ENCODE measurements around the gene PDZK1IP1.
"Not testable (repeated sequence)": the region's sequence is repeated elsewhere in the genome, so short reads cannot be mapped to it uniquely, and the experiment has no call there.

PDZK1IP1 gene

DNA sequence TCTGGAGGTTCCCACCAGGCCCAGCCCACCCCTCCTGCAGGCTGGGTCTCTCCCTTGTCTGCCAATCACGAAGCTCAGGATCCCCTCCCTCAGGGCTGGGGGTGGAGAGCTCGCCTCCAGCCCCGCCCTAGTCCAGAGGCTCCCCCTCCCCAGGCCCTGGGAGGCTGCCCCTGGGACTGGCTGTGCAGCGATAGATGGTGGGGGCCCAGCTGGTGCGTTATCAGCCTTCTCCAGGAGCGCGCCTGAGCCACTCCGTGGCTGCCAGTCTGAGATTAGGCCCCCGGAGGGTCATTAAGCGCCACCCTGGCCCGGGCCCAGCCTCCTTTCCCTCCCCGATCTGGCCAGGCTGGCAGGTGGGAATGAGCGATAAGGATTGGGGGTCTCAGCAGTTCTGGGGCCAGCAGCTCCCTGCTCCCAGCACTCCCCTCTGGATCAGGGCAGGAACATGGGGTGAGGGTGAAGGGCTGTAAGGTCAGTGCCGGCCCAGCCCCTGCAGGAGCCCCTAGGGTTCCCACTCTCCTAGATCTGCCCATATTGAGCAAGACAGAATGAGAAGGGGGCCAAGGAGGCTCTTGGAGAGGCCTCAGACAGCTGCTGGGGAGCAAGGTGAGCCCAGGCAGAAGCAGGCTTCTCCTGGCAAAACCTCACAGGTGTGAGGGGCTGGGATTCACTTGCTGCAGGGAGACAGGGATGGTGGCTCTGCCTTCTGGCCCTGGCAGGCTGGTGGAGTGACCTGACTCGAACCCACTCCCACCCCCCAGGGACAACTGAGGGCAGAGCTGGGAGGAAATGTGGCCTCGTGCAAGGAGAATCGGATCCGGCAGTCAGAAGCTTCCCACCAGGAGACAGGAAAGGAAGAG, 8.5 kb downstream of the PDZK1IP1 start:
- no peak for DNase-seq (ENCODE audit: low spot score)

DNA sequence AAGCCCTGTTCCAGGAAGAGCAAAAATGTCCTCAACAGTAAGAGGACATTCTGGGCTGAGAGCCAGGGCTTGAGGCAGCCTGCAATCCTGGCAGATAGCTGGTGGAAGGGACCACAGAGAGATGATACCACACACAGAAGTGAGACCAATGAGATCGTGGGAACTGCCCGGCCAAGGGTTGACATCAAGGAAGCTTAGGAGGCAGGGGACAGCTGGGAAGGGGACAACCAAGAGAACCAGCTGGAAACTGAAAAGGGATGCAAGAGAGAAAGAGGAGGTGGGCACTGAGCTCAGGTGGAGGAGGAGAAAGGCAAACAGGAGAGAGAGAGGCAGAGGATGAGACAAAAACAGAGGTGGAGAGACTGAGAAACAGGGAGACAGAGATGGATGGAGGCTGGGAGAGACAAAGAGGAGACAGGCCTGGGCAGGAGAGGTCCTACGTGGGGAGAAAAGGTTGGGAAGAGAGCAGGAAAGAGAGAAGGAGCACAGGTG, 9.2 kb downstream of the PDZK1IP1 start:
- no peak for DNase-seq (ENCODE audit: low spot score)

DNA sequence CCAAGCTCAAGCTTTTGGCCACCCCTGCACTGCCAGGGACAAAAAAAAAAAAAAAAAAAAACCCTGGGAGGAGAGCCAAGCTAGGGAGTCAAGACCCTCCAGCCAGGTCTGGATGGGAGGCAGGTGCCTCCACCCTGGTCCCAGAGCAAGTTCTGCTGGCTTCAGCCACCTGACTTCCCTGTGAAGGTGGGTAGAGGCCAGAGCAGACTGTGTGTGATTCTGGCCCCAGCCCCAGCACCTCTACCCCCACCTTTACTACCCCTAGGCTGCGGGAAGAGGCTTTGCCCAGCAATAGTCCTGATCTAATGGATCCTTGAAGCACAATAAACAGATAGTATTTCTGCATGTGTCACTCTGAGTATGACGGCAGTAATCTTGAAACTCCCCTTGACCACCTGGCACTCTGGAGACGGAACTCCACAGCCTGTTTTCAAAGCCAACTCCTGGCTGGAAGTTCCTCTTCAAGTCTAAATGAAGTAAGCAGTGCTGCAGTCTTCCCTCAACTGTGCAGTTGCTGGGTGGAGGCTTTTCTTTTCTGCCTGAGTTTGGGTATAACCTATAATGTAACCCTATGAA, 9.8 kb downstream of the PDZK1IP1 start:
- DNase-seq (ENCODE audit: low spot score), result no peak

DNA sequence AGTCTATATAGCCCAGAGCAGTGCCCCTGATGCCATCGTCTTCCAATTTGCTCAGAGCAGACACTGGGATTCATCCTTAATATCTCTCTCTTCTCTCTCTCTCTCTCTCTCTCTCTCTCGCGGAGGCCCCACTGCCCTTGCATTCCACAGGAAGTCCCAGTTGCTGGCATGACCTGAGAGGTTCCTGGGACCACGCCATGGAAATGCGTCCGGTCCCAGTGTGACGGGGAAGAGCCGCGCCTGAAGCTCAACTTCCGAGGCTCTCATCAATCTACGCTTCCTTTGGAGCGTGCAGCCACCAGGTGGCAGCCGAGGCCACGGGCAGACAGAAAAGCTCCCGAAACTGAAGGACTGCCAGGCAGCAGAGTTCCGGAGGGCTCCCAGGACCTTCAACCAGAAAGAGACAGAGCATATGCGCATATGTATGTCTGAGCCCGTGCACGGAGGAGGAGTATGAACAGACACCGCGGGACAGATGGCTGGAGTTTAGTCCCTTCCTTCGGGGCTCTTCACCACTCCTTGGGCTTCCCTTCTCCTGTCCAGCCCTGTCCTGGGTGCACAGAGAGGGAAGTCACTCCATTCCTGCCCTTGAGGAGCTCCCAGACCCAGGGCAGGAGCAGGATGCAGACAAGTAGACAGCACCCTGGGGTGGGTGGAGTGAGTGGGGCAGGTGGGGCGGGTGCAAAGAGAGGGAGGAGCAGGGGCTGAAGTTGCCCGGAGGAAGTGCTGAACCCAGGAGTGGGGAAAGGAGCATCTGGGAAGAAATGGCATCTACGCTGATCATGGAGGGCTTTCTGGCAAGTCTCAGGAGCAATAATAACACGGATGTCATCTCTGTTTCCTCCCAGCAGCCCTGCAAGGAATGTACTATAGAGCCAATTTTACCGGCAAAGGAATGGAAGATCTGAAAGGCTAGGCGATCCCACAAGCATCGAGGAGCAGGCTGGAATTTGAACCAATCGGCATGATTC, 10.5 kb downstream of the PDZK1IP1 start:
- DNase-seq (ENCODE audit: low spot score), result peak; percentile 53

DNA sequence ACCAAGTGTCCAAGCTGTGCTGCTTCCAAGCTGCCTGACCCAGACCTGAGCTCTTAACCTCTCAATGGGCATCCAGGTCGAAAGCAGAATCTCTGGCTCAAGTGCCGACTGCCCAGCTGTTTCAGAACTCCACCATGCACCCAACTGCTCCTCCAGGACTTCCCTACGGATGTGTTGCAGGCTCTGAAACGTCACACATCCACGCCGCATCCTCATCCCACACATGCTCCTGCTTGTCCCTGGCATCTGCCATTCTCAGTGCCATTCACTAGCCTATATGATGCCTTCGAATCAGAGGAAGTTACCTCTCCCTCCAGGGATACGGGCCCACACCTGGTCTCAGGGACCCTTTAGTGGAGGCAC, 11.2 kb downstream of the PDZK1IP1 start:
- DNase-seq (ENCODE audit: low spot score), result no peak

DNA sequence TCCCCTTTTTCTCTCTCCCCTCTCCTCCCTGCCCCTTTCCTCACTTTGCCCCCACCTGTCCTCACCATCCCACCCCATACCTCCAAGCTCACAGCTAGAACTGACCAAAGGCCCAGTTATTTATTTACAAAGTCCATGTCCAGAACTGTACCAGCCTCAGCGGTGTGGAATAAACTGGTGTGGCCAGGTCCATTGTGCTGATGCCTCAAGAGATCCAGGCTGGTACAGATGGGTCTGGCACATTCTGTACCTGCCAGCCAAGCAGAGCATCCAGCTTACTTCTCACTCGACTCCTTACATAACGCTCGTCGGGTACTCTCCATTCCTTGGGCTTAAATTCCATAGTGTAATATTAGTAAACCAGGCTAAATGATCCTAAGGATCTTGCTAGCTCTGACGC, 11.8 kb downstream of the PDZK1IP1 start:
- DNase-seq (ENCODE audit: low spot score), result no peak

DNA sequence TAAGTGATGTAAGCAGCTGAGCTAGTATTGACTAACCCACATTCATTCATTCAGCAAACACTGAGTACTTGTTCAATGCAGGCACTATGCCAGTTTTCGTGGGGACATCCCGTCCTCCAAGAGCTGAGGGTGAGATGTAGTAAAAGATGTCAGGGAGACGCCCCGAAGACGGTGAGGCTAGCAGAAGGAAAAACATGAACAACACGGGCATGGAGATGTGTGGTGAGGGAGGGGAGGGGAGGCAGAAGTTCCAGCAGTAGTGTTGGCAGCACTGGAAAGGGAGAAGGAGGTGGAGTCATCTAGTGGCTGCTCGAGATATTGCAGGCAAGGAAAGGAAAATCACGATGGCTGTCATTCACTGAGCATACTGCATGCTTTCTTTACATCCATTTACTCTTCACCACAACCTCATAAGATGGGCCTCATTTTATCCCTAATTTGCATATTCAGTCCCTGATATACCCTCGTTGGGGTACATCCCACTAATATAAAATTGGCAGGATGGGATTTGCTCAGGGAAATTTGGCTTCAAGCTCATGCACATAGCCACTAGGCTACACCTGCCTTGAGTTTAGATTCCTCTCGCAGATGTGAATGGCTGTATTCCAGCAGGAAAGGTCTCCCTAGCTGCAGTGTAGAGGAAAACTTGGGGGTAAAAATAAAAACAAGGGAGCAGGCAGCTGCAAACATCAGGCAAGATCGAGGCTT, 14.5 kb downstream of the PDZK1IP1 start:
- peak; percentile 34 for DNase-seq (ENCODE audit: low spot score)

DNA sequence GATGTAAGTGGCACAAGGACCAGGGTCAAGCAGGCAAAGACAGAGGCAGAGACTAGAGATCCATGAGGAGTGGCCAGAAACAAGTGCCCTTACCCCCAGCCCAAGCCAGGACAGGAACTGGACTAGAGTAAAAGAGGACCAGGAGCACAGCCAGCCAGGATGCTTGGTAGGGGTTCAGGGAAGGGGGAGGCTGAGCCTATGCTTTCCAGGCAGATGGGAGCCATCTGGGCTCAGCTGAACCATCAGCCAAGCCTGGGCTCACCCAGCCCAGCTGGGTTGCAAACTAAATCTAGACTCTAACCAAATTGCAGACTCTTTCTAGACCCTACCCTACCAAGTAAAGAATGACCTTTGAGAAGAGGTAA, 15.2 kb downstream of the PDZK1IP1 start:
- no peak for DNase-seq (ENCODE audit: low spot score)

DNA sequence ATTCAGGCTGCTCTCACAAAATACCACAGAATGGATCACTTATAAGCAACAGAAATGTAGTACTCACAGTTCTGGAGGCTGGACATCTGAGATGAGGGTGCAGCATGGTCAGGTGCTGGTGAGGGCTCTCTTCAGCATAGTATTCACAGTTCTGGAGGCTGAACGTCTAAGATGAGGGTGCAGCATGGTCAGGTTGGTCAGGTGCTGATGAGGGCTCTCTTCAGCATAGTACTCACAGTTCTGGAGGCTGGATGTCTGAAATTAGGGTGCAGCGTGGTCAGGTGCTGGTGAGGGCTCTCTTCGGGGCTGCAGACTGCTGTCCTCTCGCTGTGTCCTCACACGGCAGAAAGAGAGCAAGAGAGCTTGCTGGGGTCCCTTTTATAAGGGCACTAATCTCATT, 17.1 kb downstream of the PDZK1IP1 start:
- no peak for DNase-seq (ENCODE audit: low spot score)

DNA sequence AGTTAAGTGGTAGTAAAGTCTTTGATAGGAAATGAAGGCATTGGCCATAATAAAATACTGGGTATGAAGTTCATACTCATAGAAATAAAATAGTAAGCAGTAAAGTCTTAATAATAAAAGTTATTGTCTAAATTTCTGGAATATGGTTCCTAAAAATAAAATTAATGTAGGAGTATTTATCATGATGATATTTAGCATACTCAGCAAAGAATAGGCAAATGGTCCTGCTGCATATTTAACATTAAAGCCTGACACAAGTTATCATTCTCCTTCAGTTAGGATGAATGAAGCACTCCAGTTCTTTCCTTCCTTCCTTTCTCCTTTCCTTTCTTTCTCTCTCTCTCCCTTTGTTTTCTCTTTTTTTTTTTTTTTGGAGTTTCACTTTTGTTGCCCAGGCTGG, 25.3 kb downstream of the PDZK1IP1 start:
- DNase-seq (ENCODE audit: low spot score), result no peak

DNA sequence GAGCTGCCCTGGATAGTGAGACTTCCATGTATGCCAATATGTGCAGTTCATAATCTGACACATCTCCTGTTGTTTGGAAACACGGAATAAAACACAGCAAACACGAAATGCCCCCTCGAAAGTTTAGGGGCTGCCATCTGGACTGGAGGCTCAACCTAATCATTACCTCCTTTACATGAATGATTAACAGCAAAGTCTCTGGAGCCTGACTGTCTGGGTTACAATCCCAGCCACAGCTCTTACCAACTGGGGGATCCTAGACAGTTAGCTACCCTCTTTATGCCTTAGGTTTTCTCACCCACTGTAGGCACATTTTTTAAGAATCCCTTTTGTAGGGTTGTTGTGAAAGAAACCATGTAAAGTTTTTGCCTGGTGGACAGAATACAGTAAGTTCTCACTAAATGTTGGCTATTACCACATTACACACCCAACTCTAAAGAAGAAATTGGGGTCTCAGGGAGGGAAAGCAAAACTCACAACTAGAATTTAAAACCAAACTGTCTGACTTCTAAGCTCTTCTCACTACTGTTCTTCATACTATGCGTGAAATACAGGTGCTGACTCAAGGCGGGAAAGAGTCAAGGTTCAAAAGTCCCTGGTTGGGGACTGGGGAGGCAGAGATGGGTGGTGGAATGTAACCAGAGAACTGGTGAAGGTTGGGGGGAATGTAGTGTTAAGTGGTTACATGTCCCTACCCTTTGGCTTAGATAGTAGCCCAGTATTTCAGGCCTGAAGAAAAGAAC, 28.4 kb downstream of the PDZK1IP1 start:
- no peak for DNase-seq (ENCODE audit: low spot score)

DNA sequence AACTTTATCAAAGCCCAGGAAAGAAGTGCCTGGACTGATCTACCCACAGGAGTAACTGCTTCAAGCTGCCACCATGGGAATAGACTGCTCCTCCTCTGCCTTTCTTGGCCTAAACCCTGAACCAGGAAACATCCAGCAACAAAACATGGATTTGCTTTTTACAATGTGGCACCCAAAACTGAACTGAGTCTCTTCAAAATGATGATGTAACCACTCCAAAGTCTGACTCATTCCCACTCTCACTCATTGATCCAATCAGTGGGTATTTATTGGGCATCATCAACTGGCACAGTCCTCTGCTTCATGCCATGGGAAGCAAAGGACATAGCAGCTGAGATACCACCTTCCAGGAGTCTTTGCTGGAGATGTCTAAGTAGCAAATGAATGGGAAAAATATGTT, 29.1 kb downstream of the PDZK1IP1 start:
- DNase-seq (ENCODE audit: low spot score), result no peak

DNA sequence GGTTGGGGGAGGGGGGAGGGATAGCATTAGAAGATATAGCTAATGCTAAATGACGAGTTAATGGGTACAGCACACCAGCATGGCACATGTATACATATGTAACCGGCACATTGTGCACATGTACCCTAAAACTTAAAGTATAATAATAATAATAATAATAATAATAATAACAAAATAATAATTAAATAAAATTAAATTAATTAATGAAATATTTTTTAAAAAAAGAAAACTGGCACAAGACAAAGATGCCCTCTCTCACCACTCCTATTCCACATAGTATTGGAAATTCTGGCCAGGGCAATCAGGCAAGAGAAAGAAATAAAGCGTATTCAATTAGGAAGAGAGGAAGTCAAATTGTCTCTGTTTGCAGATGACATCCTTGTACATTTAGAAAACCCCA, 31.9 kb downstream of the PDZK1IP1 start:
- DNase-seq (ENCODE audit: low spot score), result not testable (repeated sequence)

DNA sequence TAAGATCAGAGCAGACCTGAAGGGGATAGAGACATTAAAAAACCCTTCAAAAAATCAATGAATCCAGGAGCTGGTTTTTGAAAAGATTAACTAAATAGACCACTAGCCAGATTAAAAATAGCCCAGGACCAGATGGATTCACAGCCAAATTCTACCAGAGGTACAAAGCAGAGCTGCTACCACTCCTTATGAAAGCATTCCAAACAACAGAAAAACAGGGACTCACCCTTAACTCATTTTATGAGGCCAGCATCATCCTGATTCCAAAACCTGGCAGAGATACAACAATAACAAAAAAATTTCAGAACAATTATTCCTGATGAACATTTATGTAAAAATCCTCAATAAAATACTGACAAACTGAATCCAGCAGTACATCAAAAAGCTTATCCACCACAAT, 33.4 kb downstream of the PDZK1IP1 start:
- not testable (repeated sequence) for DNase-seq (ENCODE audit: low spot score)

DNA sequence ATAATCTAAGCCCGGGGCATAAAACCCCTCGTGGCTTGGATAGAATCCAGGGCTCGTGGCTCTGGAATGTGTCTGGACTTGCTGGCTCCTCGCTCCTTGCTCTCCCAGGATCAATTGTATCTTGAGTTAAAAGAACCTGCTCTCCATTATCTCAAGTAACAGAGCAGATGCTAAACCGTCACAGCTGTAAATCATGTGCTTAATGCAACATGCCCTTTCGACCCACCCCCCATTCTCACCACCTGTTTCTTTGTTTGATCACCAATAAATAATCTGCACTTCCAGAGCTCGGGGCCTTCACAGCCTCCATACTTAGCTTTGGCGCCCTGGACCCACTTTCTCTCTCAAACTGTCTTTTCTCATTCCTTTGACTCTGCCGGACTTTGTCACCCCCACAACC, 40.7 kb downstream of the PDZK1IP1 start:
- DNase-seq (ENCODE audit: low spot score), result not testable (repeated sequence)

DNA sequence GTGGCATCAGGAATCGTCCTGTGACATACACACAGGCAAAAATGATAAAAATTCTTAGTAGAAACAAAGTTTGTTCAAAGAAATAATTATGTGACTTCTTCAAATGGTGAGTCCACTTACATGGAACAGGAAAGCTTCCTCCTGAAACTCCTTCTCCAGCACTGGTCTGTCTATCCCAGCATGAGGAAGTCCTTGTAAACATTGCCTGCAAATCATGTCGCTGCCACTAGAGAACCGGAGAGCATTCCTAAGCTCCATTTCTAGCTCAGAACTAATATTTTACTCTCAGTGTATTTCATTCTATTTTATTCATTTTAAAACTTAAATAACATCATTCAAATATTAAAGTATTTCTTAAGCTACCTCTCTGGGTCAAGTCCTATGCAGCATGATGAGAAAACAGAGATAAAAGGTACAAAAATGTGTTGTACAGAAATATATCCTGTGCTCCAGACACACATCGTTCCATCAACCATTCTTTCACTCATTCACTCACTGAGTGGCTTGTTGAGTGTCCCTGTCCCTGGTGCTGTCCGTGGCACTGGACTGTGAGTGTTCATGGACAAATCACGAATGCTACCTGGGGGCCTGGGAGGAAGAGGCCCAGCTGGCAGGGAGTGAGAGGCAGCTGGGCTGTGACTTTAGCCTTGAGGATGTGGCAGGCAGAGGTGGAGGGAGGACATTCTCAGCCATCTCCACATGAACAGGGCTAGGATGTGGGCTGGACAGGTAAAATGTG, 42.6 kb downstream of the PDZK1IP1 start:
- no peak for DNase-seq (ENCODE audit: low spot score)

DNA sequence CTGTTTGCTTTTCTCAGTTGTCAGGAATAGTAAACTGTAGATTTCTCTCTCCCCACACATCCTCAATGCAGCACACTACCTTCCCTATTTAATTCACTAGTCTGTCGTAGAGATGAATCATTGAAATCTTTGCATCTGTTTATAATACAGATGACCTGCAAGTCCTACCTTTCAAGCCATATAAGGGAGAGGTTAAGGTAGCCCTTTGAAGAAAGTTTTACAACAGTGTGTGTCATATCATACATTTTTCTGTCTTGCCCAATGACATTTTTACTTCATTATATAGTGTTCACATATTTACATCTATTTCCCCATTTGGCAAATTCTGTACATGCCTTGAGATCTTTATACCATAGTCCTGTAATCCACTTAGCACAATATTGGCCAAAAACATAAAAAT, 43.3 kb downstream of the PDZK1IP1 start:
- not testable (repeated sequence) for DNase-seq (ENCODE audit: low spot score)

DNA sequence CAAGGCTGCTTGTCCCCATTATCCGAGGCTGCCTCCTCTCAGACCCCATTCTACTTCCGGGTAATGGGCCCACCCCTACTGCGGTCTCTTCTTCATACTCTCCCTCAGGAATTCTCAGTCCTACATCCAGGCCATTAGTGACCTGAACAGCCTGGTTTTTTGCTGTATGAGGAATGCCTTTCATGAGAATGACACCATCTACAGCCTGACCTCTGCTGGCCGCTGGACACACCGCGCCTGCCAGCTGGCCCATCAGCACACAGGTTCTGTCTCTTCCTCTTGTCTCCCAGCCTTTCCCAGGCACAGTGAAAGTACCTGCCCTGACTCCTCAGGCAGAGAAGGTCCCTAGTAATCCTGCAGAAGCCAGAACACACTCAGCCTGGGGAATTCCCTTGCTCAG, 46.2 kb downstream of the PDZK1IP1 start:
- not testable (repeated sequence) for DNase-seq (ENCODE audit: low spot score)

DNA sequence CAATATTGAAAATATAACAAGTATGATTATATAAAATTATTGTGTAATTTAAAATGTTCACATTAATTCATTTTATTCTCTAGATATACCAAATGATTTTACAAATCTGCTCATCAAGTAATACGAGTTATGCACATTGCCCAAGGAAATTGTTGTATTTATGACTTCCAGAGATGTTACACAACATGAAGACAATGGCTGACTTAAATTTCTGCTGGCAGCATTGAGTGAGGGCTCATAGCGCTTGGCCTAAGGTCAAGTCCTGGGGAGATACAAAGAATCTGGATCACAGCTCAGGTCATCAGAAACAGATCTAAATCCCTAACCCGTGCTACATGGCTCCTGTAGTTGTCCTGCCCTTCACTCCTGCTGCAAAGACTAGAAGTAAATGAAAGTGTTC, 49.5 kb downstream of the PDZK1IP1 start:
- DNase-seq (ENCODE audit: low spot score), result not testable (repeated sequence)

DNA sequence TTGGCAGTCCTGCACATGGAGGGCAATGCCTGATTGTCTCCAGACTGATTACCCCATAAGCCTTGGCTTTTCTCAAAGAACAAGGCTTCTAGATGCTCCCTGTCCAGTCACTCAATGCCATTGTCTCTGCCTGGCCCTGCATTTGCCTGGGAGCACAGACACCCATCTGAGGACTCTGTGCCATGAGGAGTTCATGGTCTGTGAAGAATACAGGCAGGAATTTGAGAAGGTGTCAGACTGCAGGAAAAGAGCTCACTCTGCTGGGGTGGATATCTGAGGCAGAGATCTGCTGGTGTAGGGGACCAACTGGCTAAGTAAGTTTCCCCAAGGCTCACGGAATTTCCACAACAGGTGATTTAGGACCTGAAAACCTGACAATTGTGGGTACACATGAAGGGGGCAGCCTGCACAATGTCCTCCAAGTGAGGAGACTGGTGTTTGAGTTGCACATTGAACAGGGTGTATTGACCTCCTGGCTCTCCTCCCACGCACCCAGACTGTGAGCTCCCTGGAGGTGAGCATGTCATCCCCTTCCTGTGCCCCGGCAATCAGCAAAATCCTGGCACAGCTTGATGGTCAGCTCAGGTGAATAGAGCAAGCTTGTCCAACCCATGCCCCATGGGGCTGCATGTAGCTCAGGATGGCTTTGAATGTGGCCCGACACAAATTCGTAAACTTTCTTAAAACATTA, 51.8 kb downstream of the PDZK1IP1 start:
- no peak for DNase-seq (ENCODE audit: low spot score)

Measured in CD4-positive, alpha-beta T cell treated with Interleukin-6 at 100 ng/mL for 8 hours (primary cell).